HG03139 (cell line): ENCODE data around the gene CACNA2D4.

ENCODE experiments used
- ATAC-seq: cut with Tn5 transposase; IDR thresholded peaks from one replicate; pipeline ENCODE4 v1.9.1; 2021; ENCODE audit not compliant: unreplicated experiment

CACNA2D4 gene

GRCh38 chr12:1834186-1834925, 84.1 kb downstream of the CACNA2D4 start:
- ATAC-seq: no peak

DNA sequence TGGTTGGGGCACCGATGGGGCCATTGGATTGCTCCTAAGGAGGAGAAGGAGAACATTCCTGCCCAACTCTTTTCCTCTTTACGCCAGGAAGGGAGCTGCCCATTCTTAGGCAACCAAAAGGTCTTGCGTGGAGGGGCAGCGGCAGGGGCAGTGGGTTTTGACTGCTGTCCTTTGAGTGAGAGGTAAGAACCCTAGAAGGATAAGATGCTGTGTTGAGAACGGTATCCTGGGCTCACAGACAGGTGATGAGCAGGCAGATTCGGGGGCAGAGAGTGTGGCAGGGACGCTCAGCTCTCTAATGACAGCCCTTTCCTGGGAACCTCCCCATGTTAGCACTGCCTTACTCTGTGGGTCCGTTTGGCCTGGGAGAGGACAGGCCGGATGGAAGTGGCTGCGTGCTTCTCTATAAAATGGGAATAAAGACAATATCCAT, 84.8 kb downstream of the CACNA2D4 start:
- ATAC-seq: no peak

GRCh38 chr12:1832801-1833595, 85.5 kb downstream of the CACNA2D4 start:
- no peak for ATAC-seq

DNA sequence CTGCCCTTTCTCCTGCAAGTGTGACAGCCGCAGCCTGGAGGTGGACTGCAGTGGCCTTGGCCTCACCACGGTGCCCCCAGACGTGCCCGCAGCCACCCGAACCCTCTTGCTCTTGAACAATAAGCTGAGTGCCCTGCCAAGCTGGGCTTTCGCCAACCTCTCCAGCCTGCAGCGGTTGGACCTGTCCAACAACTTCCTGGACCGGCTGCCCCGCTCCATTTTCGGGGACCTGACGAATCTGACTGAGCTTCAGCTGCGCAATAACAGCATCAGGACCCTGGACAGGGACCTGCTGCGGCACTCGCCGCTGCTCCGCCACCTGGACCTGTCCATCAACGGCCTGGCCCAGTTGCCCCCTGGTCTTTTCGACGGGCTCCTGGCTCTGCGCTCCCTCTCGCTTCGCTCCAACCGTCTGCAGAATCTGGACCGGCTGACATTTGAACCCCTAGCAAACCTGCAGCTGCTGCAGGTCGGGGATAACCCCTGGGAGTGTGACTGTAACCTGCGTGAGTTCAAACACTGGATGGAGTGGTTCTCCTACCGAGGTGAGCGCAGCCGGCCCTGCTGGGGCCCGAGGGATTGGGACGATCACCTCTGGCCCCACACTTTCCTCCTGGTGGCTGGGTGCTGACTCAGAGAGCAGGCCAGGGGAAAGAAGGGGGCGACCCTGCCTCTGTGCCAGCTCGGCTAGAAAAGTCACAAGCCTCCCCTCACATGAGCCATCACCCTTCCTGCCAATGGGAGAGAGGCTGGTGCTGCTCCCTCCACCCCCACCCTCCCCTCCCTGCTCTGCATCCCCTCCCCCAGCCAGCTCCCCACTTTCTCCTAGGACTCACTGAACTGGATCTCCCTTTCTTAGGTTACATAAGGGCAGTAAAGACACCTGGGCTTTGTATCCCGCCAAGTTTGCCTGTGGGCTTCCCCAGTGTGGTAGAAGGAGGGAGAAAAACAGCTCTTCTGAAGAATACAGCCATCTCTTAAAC, 87.2 kb downstream of the CACNA2D4 start:
- no peak for ATAC-seq

DNA sequence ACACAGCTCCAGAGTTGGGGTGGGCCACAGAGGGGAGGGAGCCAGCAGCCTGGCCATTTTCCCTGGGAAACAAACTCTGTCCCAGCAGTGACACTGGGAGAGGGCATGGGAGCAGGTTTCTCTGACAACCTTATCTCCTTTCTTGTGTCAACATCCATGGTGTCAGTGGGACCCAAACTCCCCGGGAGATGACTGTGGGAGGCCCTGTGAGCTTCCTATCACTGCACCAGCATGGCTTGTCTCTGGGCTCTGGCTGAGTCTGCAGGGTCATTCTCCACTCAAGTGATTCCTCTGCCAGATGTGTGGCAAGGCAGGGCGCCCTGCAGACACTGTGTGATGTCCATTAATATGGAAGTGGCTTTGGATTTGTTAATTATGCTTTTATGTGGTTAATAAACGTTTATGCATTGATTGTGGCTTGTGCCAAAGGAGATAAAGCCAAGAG, 88.0 kb downstream of the CACNA2D4 start:
- ATAC-seq: no peak

- no peak for ATAC-seq
Measured at GRCh38 chr12:1829306-1829900, 89.0 kb downstream of the CACNA2D4 start.

- ATAC-seq: no peak
Measured at GRCh38 chr12:1828856-1829255, 89.6 kb downstream of the CACNA2D4 start.

GRCh38 chr12:1827826-1828805, 90.3 kb downstream of the CACNA2D4 start:
- no peak for ATAC-seq

GRCh38 chr12:1826867-1827705, 91.4 kb downstream of the CACNA2D4 start:
- ATAC-seq: no peak

DNA sequence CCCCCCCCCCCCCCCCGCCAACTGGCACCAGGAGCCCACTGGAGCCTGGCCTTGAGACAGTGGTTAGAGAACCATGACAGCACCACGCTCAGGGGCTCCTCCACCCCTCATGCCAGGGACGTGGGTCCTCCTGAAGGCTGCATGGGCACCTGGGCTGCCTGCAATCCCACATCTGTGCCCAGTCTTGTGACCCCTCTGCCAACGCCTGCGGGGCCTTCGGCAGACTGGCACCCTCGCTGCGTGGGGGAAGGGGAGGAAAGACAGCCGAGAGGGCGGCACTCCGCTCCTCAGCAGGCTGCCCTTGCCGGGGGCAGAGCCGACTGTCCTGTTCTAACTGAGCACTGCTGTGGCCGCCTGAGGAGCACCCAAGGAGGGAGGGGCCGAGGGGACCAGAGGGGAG, 92.1 kb downstream of the CACNA2D4 start:
- ATAC-seq: no peak

DNA sequence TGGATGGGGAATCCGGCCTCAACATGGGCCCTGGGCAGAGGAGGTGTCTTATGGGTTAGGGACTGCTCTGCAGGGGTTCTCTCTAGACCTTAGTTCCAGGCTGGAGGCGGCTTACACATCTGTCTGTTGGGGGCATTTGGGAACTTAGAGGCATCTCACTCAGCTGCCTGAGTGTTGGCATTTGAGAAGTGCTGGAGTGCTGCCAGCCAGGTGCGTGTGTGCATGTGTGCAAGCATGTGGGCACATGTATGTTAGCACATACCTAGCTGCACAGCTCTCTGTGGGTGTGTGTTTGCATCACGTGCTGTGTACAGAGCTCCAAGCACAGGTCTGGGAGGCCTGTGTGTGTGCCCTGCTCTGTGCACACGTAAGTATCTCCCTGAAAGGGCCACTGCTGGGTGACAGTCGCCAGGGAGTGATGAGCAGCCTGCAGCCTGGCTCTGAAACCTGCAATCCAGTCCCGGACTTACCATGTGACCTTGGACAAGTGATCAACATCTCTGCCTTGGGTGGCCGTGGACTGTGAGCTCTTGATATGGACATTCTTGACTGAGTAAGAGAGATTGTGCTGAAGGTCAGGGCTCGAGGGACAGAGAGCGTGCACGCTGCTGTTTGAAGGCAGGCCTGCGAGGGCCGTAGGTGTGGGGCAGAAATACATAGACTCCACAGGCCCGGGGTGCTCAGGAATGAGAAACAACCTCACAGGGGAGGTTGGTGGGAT, 92.9 kb downstream of the CACNA2D4 start:
- ATAC-seq: no peak

DNA sequence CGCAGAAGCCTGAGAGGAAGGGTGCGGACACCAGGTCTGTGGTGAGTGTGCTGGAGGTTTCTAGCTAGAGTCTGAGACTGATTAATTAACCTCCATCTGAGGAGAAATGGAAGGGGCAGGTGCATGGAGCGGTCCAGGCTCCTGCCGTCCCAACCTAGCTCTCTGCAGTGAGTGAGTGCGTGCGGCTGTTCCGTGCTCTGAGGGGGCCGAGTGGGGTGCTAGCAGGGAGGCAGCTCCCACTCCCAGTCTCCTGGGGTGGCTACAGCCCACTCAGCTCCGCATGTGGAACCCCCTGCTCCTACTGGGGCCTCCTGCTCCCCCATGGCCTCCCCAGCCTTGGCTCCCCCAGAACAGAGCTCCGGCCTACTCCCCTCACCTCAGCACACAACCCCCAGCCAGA, 95.2 kb downstream of the CACNA2D4 start:
- no peak for ATAC-seq

DNA sequence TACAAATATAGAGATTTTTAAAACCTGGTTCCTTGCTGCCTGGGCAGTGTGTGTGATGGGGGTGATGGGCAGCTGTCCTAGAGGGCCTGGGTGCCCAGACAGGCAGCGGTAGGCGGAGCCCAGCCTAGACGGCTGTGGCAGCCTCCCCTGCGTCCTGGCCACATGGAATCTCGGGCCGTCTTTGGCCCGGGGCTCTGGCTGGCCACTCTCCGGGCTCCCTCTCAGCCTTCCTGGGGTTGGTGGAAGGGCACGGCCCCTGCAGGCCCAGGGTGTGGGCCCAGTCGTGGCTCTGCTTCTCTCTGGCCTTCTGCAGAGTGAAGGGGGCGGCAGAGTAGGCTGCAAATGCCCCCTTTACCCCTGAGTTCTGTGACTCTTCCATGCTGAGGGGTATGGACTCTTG, 95.8 kb downstream of the CACNA2D4 start:
- ATAC-seq: no peak

DNA sequence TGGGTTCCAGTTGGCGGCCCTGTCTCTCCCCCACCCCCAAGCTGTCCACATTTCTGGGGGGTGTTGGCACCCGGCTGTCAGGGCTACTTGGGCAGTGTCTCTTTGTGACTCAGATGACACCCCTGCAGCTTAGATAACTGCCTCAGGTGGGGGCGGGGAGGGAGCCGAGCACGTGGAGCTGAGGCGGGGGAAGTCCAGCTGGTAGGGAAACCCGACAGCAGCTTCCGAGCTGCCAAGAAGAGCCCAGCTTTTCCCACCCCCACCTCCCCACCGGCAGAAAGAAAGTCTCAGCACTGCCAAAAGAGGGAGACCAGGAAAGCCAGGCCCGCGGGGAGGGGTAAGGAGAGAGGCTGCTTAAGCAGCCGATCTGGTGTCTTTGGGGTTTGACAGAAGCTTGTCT, 96.6 kb downstream of the CACNA2D4 start:
- ATAC-seq: no peak

DNA sequence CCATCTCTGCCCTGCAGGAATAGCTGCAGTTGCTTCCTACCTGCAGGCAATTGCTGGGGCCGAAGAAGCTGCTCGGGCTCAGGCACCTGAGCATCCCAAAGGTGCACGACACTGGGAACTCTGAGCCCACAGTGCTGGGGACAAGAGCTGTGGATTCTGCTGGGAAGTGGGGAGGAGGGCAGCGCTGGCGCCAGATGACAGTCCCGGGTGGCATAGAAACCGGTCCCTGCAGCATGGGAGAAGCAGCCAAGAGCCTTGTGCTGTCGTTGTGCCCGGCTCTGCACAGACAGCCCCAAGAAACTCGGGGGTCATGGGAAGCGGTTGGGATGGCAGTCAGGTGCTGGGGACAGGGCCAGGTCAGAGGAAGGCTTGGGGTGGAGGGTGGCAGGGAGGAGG, 97.6 kb downstream of the CACNA2D4 start:
- no peak for ATAC-seq

- ATAC-seq: no peak
Measured at GRCh38 chr12:1820191-1820895, 98.1 kb downstream of the CACNA2D4 start, which contains the start of gene LRTM2. Gene LRTM2 (plus strand): TSS chr12:1820565. CDS start chr12:1828149, 7,584 bp downstream.

- ATAC-seq: no peak
Measured at GRCh38 chr12:1819571-1819970, 98.9 kb downstream of the CACNA2D4 start.
